Suppressor macrophage treated with lipopolysaccharide for 4 hours (primary cell): ENCODE results near the gene MARK1.
A peak's percentile ranks its signal among the peaks of the same experiment; 100 is the strongest.

Source experiments
- DNase-seq: peaks from one replicate; pipeline ENCODE4 v3.0.0-alpha.2; 2020

The MARK1 gene

GRCh38 chr1:220692436-220693228 is 164.7 kb downstream of the MARK1 start:
- DNase-seq = no peak

GRCh38 chr1:220694866-220695382 is 167.0 kb downstream of the MARK1 start:
- no peak for DNase-seq

- DNase-seq = no peak
Observed at GRCh38 chr1:220695426-220695825, 167.5 kb downstream of the MARK1 start.

- DNase-seq = no peak
Observed at GRCh38 chr1:220696226-220696862, 168.4 kb downstream of the MARK1 start.

- DNase-seq = peak; percentile 20
Observed at GRCh38 chr1:220696863-220697231, 168.9 kb downstream of the MARK1 start.

GRCh38 chr1:220697326-220697725 is 169.4 kb downstream of the MARK1 start:
- DNase-seq = no peak

GRCh38 chr1:220698607-220699016 is 170.7 kb downstream of the MARK1 start:
- DNase-seq = no peak

- no peak for DNase-seq
Observed at GRCh38 chr1:220699044-220699443, 171.1 kb downstream of the MARK1 start.

GRCh38 chr1:220700556-220701179 is 172.7 kb downstream of the MARK1 start:
- no peak for DNase-seq

- no peak for DNase-seq
Observed at GRCh38 chr1:220701974-220702373, 174.0 kb downstream of the MARK1 start.

GRCh38 chr1:220702733-220703270 is 174.9 kb downstream of the MARK1 start:
- no peak for DNase-seq

- peak; percentile 21 for DNase-seq
Observed at GRCh38 chr1:220703305-220703704, 175.4 kb downstream of the MARK1 start.

- DNase-seq = no peak
Observed at GRCh38 chr1:220705782-220706181, 177.8 kb downstream of the MARK1 start.

- DNase-seq = no peak
Observed at GRCh38 chr1:220706480-220706879, 178.5 kb downstream of the MARK1 start.

GRCh38 chr1:220707160-220707559 is 179.2 kb downstream of the MARK1 start:
- DNase-seq = no peak

- DNase-seq = no peak
Observed at GRCh38 chr1:220708244-220708643, 180.3 kb downstream of the MARK1 start.

- DNase-seq = no peak
Observed at GRCh38 chr1:220708936-220709801, 181.2 kb downstream of the MARK1 start.

- no peak for DNase-seq
Observed at GRCh38 chr1:220710333-220710732, 182.4 kb downstream of the MARK1 start.

GRCh38 chr1:220711056-220711809 is 183.3 kb downstream of the MARK1 start:
- peak; percentile 62 for DNase-seq
